Measurements from ENCODE around the gene ZNFX1.
"Not testable (repeated sequence)": the region's sequence is repeated elsewhere in the genome, so short reads cannot be mapped to it uniquely, and the experiment has no call there.

ZNFX1 gene

GRCh38 chr20:49247792-49248191, 30.1 kb downstream of the ZNFX1 start:
- DNase-seq = no peak

- DNase-seq = no peak
These were observed 30.6 kb downstream of the ZNFX1 start for GRCh38 chr20:49247169-49247723.

- DNase-seq = peak; percentile 67
These were observed 31.7 kb downstream of the ZNFX1 start for GRCh38 chr20:49245921-49246740.

GRCh38 chr20:49237531-49237930, 40.3 kb downstream of the ZNFX1 start:
- no peak for DNase-seq

- no peak for DNase-seq
These were observed 41.6 kb downstream of the ZNFX1 start for GRCh38 chr20:49236301-49236700.

- no peak for DNase-seq
These were observed 43.0 kb downstream of the ZNFX1 start for GRCh38 chr20:49234831-49235230.

- DNase-seq = no peak
These were observed 44.6 kb downstream of the ZNFX1 start for GRCh38 chr20:49233226-49233625.

GRCh38 chr20:49231471-49231870, 46.4 kb downstream of the ZNFX1 start:
- DNase-seq = no peak

GRCh38 chr20:49230561-49231133, 47.2 kb downstream of the ZNFX1 start:
- DNase-seq = no peak

- no peak for DNase-seq
These were observed 47.8 kb downstream of the ZNFX1 start for GRCh38 chr20:49230021-49230420.

GRCh38 chr20:49229381-49229780, 48.5 kb downstream of the ZNFX1 start:
- DNase-seq = no peak

GRCh38 chr20:49228676-49229075, 49.2 kb downstream of the ZNFX1 start:
- no peak for DNase-seq

GRCh38 chr20:49225896-49226295, 52.0 kb downstream of the ZNFX1 start:
- DNase-seq = no peak

- no peak for DNase-seq
These were observed 57.7 kb downstream of the ZNFX1 start for GRCh38 chr20:49219924-49220831.

GRCh38 chr20:49219091-49219923, 58.5 kb downstream of the ZNFX1 start, which contains the start of gene DDX27:
Gene DDX27 (plus strand): TSS chr20:49219416. CDS start chr20:49219449, 33 bp downstream.
- peak; percentile 99 for DNase-seq

GRCh38 chr20:49218739-49219090, 59.1 kb downstream of the ZNFX1 start:
- not testable (repeated sequence) for DNase-seq

- peak; percentile 92 for DNase-seq
These were observed 60.8 kb downstream of the ZNFX1 start for GRCh38 chr20:49216991-49217578.

- no peak for DNase-seq
These were observed 62.6 kb downstream of the ZNFX1 start for GRCh38 chr20:49215232-49215631.

- DNase-seq = no peak
These were observed 63.3 kb downstream of the ZNFX1 start for GRCh38 chr20:49214571-49214970.

GRCh38 chr20:49210757-49211110, 67.1 kb downstream of the ZNFX1 start:
- no peak for DNase-seq

- no peak for DNase-seq
These were observed 67.6 kb downstream of the ZNFX1 start for GRCh38 chr20:49210101-49210756.

Data from midbrain (tissue), 1 donor.